Measurements from ENCODE around the gene RXFP3.

RXFP3 gene, protein sequence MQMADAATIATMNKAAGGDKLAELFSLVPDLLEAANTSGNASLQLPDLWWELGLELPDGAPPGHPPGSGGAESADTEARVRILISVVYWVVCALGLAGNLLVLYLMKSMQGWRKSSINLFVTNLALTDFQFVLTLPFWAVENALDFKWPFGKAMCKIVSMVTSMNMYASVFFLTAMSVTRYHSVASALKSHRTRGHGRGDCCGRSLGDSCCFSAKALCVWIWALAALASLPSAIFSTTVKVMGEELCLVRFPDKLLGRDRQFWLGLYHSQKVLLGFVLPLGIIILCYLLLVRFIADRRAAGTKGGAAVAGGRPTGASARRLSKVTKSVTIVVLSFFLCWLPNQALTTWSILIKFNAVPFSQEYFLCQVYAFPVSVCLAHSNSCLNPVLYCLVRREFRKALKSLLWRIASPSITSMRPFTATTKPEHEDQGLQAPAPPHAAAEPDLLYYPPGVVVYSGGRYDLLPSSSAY

DNA sequence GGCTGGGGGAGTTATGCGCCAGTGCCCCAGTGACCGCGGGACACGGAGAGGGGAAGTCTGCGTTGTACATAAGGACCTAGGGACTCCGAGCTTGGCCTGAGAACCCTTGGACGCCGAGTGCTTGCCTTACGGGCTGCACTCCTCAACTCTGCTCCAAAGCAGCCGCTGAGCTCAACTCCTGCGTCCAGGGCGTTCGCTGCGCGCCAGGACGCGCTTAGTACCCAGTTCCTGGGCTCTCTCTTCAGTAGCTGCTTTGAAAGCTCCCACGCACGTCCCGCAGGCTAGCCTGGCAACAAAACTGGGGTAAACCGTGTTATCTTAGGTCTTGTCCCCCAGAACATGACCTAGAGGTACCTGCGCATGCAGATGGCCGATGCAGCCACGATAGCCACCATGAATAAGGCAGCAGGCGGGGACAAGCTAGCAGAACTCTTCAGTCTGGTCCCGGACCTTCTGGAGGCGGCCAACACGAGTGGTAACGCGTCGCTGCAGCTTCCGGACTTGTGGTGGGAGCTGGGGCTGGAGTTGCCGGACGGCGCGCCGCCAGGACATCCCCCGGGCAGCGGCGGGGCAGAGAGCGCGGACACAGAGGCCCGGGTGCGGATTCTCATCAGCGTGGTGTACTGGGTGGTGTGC, at the start of gene RXFP3:
RXFP3 (plus strand) TSS at position 6 of the 636 bp plus-strand sequence; CDS start at position 361, 355 bp downstream.
- in situ Hi-C loops (cut with HindIII; ENCODE audit: low sequenced_read_pairs), result no loop called here
- DNase-seq (ENCODE audit: low read depth, low spot score), result no peak
- TF ChIP-seq CTCF (IDR thresholded peaks at IDR 0.05; ENCODE audit: low read depth, low read length), result no peak
- H3K4me3 ChIP-seq (ENCODE audit: low read depth, low read length), result peak within 1 kb of the TSS; percentile 46

- DNase-seq (ENCODE audit: low read depth, low spot score), result no peak
- H3K4me3 ChIP-seq (ENCODE audit: low read depth, low read length), result no peak overlapping the region
- in situ Hi-C loops (cut with HindIII; ENCODE audit: low sequenced_read_pairs), result no loop called here
- no peak for TF ChIP-seq CTCF (IDR thresholded peaks at IDR 0.05; ENCODE audit: low read depth, low read length)
These were observed 48.9 kb upstream of the RXFP3 start for GRCh38 chr5:33887268-33887667.

GRCh38 chr5:33888587-33888986, 47.6 kb upstream of the RXFP3 start:
- peak; percentile 22 for DNase-seq (ENCODE audit: low read depth, low spot score)
- in situ Hi-C loops (cut with HindIII; ENCODE audit: low sequenced_read_pairs), result no loop called here
- TF ChIP-seq CTCF (IDR thresholded peaks at IDR 0.05; ENCODE audit: low read depth, low read length), result no peak
- H3K4me3 ChIP-seq (ENCODE audit: low read depth, low read length), result no peak overlapping the region

- in situ Hi-C loops (cut with HindIII; ENCODE audit: low sequenced_read_pairs), result no loop called here
- peak overlapping the region; percentile 65 for H3K4me3 ChIP-seq (ENCODE audit: low read depth, low read length)
- TF ChIP-seq CTCF (IDR thresholded peaks at IDR 0.05; ENCODE audit: low read depth, low read length), result peak; percentile 53
These were observed 45.8 kb upstream of the RXFP3 start for GRCh38 chr5:33890131-33891032.

GRCh38 chr5:33891446-33891787, 44.8 kb upstream of the RXFP3 start:
- no peak for TF ChIP-seq CTCF (IDR thresholded peaks at IDR 0.05; ENCODE audit: low read depth, low read length)
- H3K4me3 ChIP-seq (ENCODE audit: low read depth, low read length), result peak overlapping the region; percentile 65
- no peak for DNase-seq (ENCODE audit: low read depth, low spot score)
- in situ Hi-C loops (cut with HindIII; ENCODE audit: low sequenced_read_pairs), result no loop called here

More at GRCh38 chr5:33890131-33891032, 45.8 kb upstream of the RXFP3 start:
- DNase-seq (ENCODE audit: low read depth, low spot score), result peak; percentile 56
